Testis (tissue), 2 donors: ENCODE results near the gene LIMS2.

Source experiments
- POLR2A ChIP-seq: fragments of 450-650 bp; IDR thresholded peaks from one replicate; pipeline ENCODE4 v1.6.1; 2017; ENCODE audit warnings: antibody characterized with exemption, mild to moderate bottlenecking, moderate library complexity
- TF ChIP-seq, protein P1 (sequence below), 3 experiments: fragments of 450-650 bp in 2 of 3; fragments of 200-600 bp in 1 of 3; sonication (generic) in 1 of 3; IDR thresholded peaks; one replicate each; pipeline ENCODE4 v1.5.1; 2016 to 2019; ENCODE audit warnings: antibody characterized with exemption in 3 of 3, mild to moderate bottlenecking in 2 of 3, moderate library complexity in 1 of 3

DNA sequence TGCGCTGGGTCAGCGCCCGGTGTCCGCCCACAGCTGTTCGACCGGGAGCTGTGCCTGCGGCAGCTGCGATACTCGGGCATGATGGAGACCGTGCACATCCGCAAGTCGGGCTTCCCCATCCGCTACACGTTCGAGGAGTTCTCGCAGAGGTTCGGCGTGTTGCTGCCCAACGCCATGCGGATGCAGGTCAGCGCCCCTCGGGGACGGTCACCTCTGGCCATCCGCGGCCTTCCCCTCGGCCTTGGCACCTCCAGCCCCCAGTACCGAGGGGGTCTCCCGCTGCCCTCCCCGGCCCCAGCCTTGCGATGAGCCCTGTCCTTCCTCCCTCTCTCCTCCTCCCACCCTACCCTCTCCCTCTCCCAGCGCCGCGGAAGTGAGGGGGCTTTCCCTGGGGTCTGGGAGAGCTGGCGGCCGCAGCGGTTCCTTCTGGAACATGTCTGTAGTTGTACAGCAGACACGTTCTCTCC, 82.5 kb downstream of the LIMS2 start:
- TF ChIP-seq, protein P1, sequence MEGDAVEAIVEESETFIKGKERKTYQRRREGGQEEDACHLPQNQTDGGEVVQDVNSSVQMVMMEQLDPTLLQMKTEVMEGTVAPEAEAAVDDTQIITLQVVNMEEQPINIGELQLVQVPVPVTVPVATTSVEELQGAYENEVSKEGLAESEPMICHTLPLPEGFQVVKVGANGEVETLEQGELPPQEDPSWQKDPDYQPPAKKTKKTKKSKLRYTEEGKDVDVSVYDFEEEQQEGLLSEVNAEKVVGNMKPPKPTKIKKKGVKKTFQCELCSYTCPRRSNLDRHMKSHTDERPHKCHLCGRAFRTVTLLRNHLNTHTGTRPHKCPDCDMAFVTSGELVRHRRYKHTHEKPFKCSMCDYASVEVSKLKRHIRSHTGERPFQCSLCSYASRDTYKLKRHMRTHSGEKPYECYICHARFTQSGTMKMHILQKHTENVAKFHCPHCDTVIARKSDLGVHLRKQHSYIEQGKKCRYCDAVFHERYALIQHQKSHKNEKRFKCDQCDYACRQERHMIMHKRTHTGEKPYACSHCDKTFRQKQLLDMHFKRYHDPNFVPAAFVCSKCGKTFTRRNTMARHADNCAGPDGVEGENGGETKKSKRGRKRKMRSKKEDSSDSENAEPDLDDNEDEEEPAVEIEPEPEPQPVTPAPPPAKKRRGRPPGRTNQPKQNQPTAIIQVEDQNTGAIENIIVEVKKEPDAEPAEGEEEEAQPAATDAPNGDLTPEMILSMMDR (IDR thresholded peaks at IDR 0.05), result no peak
- TF ChIP-seq POLR2A, result no peak
